SK-N-MC (cell line): ENCODE measurements around the gene VPS35.

ENCODE experiments used
- DNase-seq: peaks from one replicate; pipeline ENCODE4 v3.0.0-alpha.2; 2011; ENCODE audit warnings: low read depth, low spot score
- H3K27ac ChIP-seq: fragments of 200-600 bp; sonication (generic); 2 replicates; pipeline ENCODE4 v1.5.1; 2016; ENCODE audit warnings: mixed run types
- H3K36me3 ChIP-seq: fragments of 200-600 bp; sonication (generic); 2 replicates; pipeline ENCODE4 v1.6.1; 2017; ENCODE audit warnings: antibody characterized with exemption, low read length, mixed read lengths; ENCODE audit not compliant: insufficient read depth
- H3K4me3 ChIP-seq: fragments of 200-600 bp; sonication (generic); 2 replicates; pipeline ENCODE4 v1.5.1; 2016
- H3K9ac ChIP-seq: fragments of 200-600 bp; sonication (generic); 2 replicates; pipeline ENCODE4 v1.8.0; 2017; ENCODE audit warnings: mixed run types, mixed read lengths; ENCODE audit not compliant: insufficient read length
- H3K9me3 ChIP-seq: fragments of 200-600 bp; sonication (generic); 2 replicates; pipeline ENCODE4 v1.6.1; 2017; ENCODE audit warnings: low read depth, mild to moderate bottlenecking, antibody characterized with exemption, low read length, moderate library complexity, mixed read lengths
- EZH2 ChIP-seq: fragments of 200-600 bp; sonication (generic); IDR thresholded peaks from one replicate; pipeline ENCODE4 v1.6.1; 2017; ENCODE audit warnings: antibody characterized with exemption
- FOXP2 ChIP-seq: optimal IDR thresholded peaks from 2 replicates; pipeline ENCODE3; 2011; ENCODE audit warnings: mild to moderate bottlenecking, moderate library complexity; ENCODE audit not compliant: insufficient read depth; ENCODE audit errors: extremely low read length, control extremely low read depth
- POLR2AphosphoS5 ChIP-seq: IDR thresholded peaks from 2 replicates; pipeline ENCODE4 v1.6.1; 2012; ENCODE audit warnings: mild to moderate bottlenecking, low read depth, low read length, borderline replicate concordance

The VPS35 gene

GRCh38 chr16:46607529-46607928 lies 81.4 kb downstream of the VPS35 start:
- no peak overlapping the region for H3K9ac ChIP-seq
- peaks cover 8% of the 10 kb centered on the region; the same call in 1 of the 2 replicates for H3K36me3 ChIP-seq
- no peak overlapping the region for H3K4me3 ChIP-seq
- H3K27ac ChIP-seq, result no peak overlapping the region
- no peaks in the 10 kb centered on the region for H3K9me3 ChIP-seq
- no peak for DNase-seq
- TF ChIP-seq POLR2AphosphoS5 (no peak), EZH2 (no peak), FOXP2 (no peak)

- no peak for TF ChIP-seq FOXP2
- TF ChIP-seq POLR2AphosphoS5, result no peak
- TF ChIP-seq EZH2, result no peak
- H3K9me3 ChIP-seq, result no peaks in the 10 kb centered on the region
- no peak overlapping the region for H3K27ac ChIP-seq
- H3K36me3 ChIP-seq, result peaks cover 8% of the 10 kb centered on the region; the same call in 1 of the 2 replicates
- H3K4me3 ChIP-seq, result no peak overlapping the region
- no peak for DNase-seq
- H3K9ac ChIP-seq, result no peak overlapping the region
These were observed 82.7 kb downstream of the VPS35 start for GRCh38 chr16:46606231-46606630.
